GM06990 (cell line): ENCODE measurements around the gene RBBP9.

Experiments
- DNase-seq: peaks from one replicate; pipeline ENCODE4 v3.0.0-alpha.2; 2011; ENCODE audit not compliant: insufficient read length; ENCODE audit errors: extremely low read depth
- H3K27me3 ChIP-seq: replicated peaks from 2 replicates; pipeline ENCODE4 v1.6.0; 2011; ENCODE audit warnings: low read length; ENCODE audit not compliant: control insufficient read depth, insufficient read depth
- H3K36me3 ChIP-seq: 2 replicates; pipeline ENCODE4 v1.5.1; 2011; ENCODE audit warnings: low read length; ENCODE audit not compliant: control insufficient read depth, insufficient read depth
- H3K4me3 ChIP-seq: replicated peaks from 2 replicates; pipeline ENCODE4 v1.5.1; 2011; ENCODE audit warnings: low read depth, mild to moderate bottlenecking, control low read depth, low read length
- TF ChIP-seq, protein P1 (sequence below): IDR thresholded peaks from 2 replicates; pipeline ENCODE4 v1.5.1; 2011; ENCODE audit warnings: low read length, control low read depth, mild to moderate bottlenecking, inconsistent platforms; ENCODE audit not compliant: insufficient read depth, poor library complexity, severe bottlenecking

The RBBP9 gene

DNA sequence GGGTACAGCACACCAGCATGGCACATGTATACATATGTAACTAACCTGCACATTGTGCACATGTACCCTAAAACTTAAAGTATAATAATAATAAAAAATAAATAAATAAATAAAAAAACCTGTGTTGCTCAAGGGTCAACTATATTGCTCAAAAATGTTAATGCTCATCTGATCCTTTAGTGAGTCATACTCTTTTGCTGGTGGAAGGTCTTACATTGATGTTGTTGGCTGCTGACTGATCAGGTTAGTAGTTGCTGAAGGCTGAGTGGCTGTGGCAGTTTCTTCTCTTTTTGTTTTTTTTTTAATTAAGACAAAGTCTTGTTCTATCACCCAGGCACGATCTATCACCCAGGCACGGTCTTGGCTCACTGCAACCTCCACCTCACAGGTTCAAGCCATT, 40.6 kb upstream of the RBBP9 start:
- Histone ChIP-seq H3K36me3 (peaks cover 22% of the 10 kb centered on the region), H3K4me3 (no peak overlapping the region)
- DNase-seq, result no peak

DNA sequence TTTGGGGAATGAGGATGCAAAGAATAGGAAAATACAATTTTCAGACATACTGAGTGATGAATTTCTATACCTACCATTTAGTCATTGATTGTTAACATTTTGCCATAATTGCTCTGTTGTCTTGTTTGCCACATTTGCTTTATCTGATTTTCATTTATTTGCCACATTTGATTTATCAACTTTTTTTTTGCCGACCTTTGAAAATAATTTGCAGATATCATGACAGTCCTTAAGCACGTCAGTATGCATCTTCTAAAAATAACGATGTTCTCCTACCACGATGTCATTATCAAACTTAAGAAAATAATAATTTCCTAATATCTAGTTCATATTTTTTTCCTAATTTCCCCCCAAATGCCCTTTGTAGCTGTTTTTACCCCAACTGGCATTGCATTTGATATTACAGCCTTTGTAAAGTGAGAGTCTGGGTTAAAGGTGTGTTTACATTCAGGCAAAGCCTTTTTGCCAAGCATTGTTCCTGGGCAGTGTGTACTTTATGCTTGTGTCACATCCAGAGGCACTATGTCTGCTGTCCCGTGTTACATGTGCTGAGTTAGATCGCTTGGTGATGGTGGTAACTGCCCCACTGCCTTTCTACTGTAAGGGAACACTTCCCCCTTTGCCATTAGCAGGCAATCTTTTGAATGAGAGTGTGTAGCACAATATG, 37.1 kb upstream of the RBBP9 start:
- DNase-seq, result no peak
- peaks cover 28% of the 10 kb centered on the region for H3K36me3 ChIP-seq
- H3K4me3 ChIP-seq, result no peak overlapping the region
- TF ChIP-seq, protein P1, sequence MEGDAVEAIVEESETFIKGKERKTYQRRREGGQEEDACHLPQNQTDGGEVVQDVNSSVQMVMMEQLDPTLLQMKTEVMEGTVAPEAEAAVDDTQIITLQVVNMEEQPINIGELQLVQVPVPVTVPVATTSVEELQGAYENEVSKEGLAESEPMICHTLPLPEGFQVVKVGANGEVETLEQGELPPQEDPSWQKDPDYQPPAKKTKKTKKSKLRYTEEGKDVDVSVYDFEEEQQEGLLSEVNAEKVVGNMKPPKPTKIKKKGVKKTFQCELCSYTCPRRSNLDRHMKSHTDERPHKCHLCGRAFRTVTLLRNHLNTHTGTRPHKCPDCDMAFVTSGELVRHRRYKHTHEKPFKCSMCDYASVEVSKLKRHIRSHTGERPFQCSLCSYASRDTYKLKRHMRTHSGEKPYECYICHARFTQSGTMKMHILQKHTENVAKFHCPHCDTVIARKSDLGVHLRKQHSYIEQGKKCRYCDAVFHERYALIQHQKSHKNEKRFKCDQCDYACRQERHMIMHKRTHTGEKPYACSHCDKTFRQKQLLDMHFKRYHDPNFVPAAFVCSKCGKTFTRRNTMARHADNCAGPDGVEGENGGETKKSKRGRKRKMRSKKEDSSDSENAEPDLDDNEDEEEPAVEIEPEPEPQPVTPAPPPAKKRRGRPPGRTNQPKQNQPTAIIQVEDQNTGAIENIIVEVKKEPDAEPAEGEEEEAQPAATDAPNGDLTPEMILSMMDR, result no peak
- no peaks in the 10 kb centered on the region for H3K27me3 ChIP-seq

More for the DNA sequence above, 40.6 kb upstream of the RBBP9 start:
- H3K27me3 ChIP-seq, result no peaks in the 10 kb centered on the region
- TF ChIP-seq, protein P1, result no peak

GRCh38 chr20:18533491-18533890, 36.5 kb upstream of the RBBP9 start:
- H3K36me3 ChIP-seq, result peaks cover 29% of the 10 kb centered on the region
- TF ChIP-seq, protein P1, result no peak
- no peak for DNase-seq
- H3K4me3 ChIP-seq, result no peak overlapping the region
- H3K27me3 ChIP-seq, result no peaks in the 10 kb centered on the region

DNA sequence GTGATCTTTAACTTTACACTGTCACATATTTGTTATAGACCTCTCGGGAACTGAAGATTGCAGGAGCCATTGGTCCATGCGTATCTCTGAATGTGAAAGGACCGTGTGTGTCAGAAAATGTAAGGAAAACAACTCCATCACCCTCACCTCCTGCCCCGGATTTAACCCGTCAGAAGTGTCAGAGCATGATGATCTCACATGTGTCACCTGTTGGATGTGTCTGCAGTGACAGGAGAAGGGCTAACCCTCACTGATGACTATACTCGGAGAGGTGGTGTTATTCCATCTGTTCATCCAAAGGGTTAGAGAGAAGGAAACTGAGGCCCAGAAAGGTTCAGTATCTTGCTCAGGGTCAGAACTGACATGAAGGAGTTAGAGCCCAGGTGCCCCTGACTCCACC, 35.6 kb upstream of the RBBP9 start:
- Histone ChIP-seq H3K27me3 (no peaks in the 10 kb centered on the region), H3K36me3 (peaks cover 29% of the 10 kb centered on the region), H3K4me3 (no peak overlapping the region)
- no peak for DNase-seq
- TF ChIP-seq, protein P1, result no peak

- no peaks in the 10 kb centered on the region for H3K27me3 ChIP-seq
- H3K36me3 ChIP-seq, result peaks cover 41% of the 10 kb centered on the region
- DNase-seq, result no peak
- TF ChIP-seq, protein P1, result no peak
- no peak overlapping the region for H3K4me3 ChIP-seq
Measured at GRCh38 chr20:18529041-18529440, 32.0 kb upstream of the RBBP9 start.

DNA sequence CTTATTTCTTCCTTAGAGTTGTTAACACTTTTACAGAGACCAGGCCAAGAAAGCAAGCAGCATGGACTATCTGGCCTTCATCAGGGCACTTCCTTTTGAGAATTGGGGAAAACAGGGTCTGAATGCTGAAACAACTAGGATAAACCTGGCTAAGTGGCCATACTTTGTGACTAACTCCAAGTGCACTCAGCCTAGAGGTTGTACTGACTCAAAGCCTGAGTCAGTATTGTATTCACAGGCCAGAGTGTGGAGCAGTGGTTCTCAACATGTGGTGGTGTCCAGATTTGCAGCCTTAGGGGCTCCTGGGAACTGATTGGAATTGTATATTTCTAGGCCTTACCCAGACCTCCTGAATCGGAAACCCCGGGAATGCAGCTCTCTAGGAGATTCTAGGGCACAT, 30.8 kb upstream of the RBBP9 start:
- no peaks in the 10 kb centered on the region for H3K27me3 ChIP-seq
- DNase-seq, result no peak
- TF ChIP-seq, protein P1, result no peak
- no peak overlapping the region for H3K4me3 ChIP-seq
- H3K36me3 ChIP-seq, result peaks cover 36% of the 10 kb centered on the region
